HepG2 (cell line): Measurements from ENCODE around the gene CAMK2D. TPM values are rescaled to one million over a fixed set of nuclear protein-coding genes. Genes with fewer than 3 reads are reported as not detected.

Source experiments
- ARID2 ChIP-seq: sonication (generic); formaldehyde crosslinking; IDR thresholded peaks from 2 replicates; pipeline ENCODE4 v1.8.1; 2022; ENCODE audit warnings: mild to moderate bottlenecking, missing genetic modification reagents, borderline replicate concordance
- ATM ChIP-seq: fragments of 450-650 bp; IDR thresholded peaks from 2 replicates; pipeline ENCODE4 v1.7.1; 2017; ENCODE audit warnings: mild to moderate bottlenecking, borderline replicate concordance
- MAFG ChIP-seq: sonication (generic); formaldehyde crosslinking; IDR thresholded peaks from 2 replicates; pipeline ENCODE4 v1.5.1; 2020; ENCODE audit warnings: mild to moderate bottlenecking, missing genetic modification reagents
- NFIB ChIP-seq: sonication (generic); formaldehyde crosslinking; IDR thresholded peaks from 2 replicates; pipeline ENCODE4 v1.9.0; 2021; ENCODE audit warnings: missing genetic modification reagents, mild to moderate bottlenecking, borderline replicate concordance
- NFYB ChIP-seq: sonication (generic); formaldehyde crosslinking; IDR thresholded peaks from 2 replicates; pipeline ENCODE4 v1.4.0; 2020; ENCODE audit warnings: missing genetic modification reagents
- NKX3-1 ChIP-seq: sonication (generic); formaldehyde crosslinking; IDR thresholded peaks from 2 replicates; pipeline ENCODE4 v1.5.0; 2020; ENCODE audit warnings: missing genetic modification reagents
- NR2C2 ChIP-seq: sonication (generic); formaldehyde crosslinking; IDR thresholded peaks from 2 replicates; pipeline ENCODE4 v1.4.0; 2020; ENCODE audit warnings: missing genetic modification reagents, mild to moderate bottlenecking, moderate library complexity, borderline replicate concordance
- RFX3 ChIP-seq: IDR thresholded peaks from 2 replicates; pipeline ENCODE4 v1.6.1; 2016; ENCODE audit warnings: missing biosample characterization, missing genetic modification reagents
- SOX6 ChIP-seq, 2 experiments: fragments of 450-650 bp in 1 of 2; sonication (generic) in 1 of 2; formaldehyde crosslinking in 1 of 2; IDR thresholded peaks; 2 replicates each; pipeline versions ENCODE4 v1.4.0 to v1.6.1; 2017 to 2020; ENCODE audit warnings: antibody characterized with exemption in 1 of 2, mild to moderate bottlenecking in 1 of 2, missing genetic modification reagents in 1 of 2
- SYNCRIP ChIP-seq: fragments of 200-400 bp; formaldehyde crosslinking; IDR thresholded peaks from 2 replicates; pipeline ENCODE4 v1.6.1; 2018; ENCODE audit warnings: mild to moderate bottlenecking, low read depth, low read length; ENCODE audit not compliant: insufficient read depth
- TCF7 ChIP-seq: sonication (generic); IDR thresholded peaks from 2 replicates; pipeline ENCODE4 v1.6.1; 2016; ENCODE audit warnings: antibody characterized with exemption, low read depth
- ZNF282 ChIP-seq: fragments of 450-650 bp; IDR thresholded peaks from 2 replicates; pipeline ENCODE4 v1.6.1; 2018; ENCODE audit not compliant: partially characterized antibody
- ZNF530 ChIP-seq: sonication (generic); formaldehyde crosslinking; IDR thresholded peaks from 2 replicates; pipeline ENCODE4 v1.5.0; 2020; ENCODE audit warnings: low read depth, mild to moderate bottlenecking, missing genetic modification reagents
- ZNF567 ChIP-seq: sonication (generic); formaldehyde crosslinking; IDR thresholded peaks from 2 replicates; pipeline ENCODE4 v1.8.1; 2023; ENCODE audit warnings: mild to moderate bottlenecking, missing genetic modification reagents, borderline replicate concordance
- ZNF678 ChIP-seq: sonication (generic); formaldehyde crosslinking; IDR thresholded peaks from 2 replicates; pipeline ENCODE4 v1.4.0; 2020; ENCODE audit warnings: mild to moderate bottlenecking, missing genetic modification reagents
- ZNF777 ChIP-seq: sonication (generic); formaldehyde crosslinking; IDR thresholded peaks from 2 replicates; pipeline ENCODE4 v1.4.0; 2020; ENCODE audit warnings: missing genetic modification reagents
- polyA plus RNA-seq, 8 experiments: library from polyadenylated mRNA; depleted of rRNA in 3 of 8; stranded (reverse) in 7 of 8; unstranded in 1 of 8; fragments of >200 nt; fragmentation: Illumina TruSeq in 4 of 8; extraction: Trizol in 4 of 8; gene quantifications; 2 replicates each; pipeline versions ENCODE4 v1.2.1 to v1.2.3, GENCODE V29; 2011 to 2016; ENCODE audit warnings: low read depth in 4 of 8, missing spikeins in 1 of 8, mixed read lengths in 1 of 8; ENCODE audit not compliant: insufficient read depth in 1 of 8
- total RNA-seq, 5 experiments: library from RNA; depleted of rRNA; stranded (reverse); fragments of >200 nt; fragmentation: Illumina TruSeq; extraction: Trizol; gene quantifications; 2 replicates each; pipeline ENCODE4 v1.2.3, GENCODE V29; 2016; ENCODE audit warnings: low read depth in 1 of 5
- TF ChIP-seq, protein P1 (sequence below): sonication (generic); formaldehyde crosslinking; IDR thresholded peaks from 2 replicates; pipeline ENCODE4 v1.5.0; 2020; ENCODE audit warnings: mild to moderate bottlenecking, missing genetic modification reagents, borderline replicate concordance
- TF ChIP-seq, protein P2 (sequence below): sonication (generic); formaldehyde crosslinking; IDR thresholded peaks from 2 replicates; pipeline ENCODE4 v1.4.0; 2020; ENCODE audit warnings: missing genetic modification reagents
- TF ChIP-seq, protein P3 (sequence below): sonication (generic); formaldehyde crosslinking; IDR thresholded peaks from 2 replicates; pipeline ENCODE4 v1.5.0; 2020; ENCODE audit warnings: missing genetic modification reagents

Gene CAMK2D
- total and polyA plus RNA-seq, 2 of the 13 experiments (the other 11 are each of a cell fraction or from before 2014, with no cell fraction given) = 18.0 to 65.4 TPM

DNA sequence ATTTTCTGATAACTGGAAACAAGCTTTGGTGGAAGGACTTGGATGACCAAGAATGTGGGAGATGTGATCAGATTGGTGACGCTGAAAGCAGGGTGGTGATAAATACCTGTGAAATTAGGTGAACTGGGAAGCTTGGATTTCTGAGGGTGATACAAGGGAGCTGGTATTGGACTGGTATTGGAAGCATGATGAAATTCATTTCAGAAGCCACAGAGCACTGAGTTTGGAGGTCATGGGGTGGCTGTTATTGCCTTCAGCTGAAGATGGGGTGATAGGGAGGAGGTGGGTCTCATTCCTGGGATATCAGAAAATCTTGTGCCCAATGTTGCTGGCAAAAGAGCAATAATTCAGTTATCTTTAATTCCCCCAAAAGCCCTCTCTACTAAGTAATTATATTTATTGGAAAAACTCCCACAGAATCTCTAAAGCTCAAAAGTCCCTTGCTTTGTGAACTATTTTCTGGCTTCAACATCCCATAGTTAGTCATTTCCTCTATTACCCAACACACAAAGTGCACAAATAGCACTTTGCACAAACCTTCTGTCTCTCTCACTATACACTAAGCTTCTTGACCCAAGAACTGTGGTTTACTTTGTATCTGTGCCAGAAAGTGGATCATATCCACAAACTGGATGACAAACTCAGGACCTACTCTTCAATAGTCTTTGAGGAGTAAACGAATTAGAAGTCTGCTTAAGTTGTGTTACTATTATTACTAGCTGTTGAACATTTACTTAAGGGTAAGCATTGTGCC is 23.1 kb upstream of the CAMK2D start (continued):
- TF ChIP-seq, protein P1, sequence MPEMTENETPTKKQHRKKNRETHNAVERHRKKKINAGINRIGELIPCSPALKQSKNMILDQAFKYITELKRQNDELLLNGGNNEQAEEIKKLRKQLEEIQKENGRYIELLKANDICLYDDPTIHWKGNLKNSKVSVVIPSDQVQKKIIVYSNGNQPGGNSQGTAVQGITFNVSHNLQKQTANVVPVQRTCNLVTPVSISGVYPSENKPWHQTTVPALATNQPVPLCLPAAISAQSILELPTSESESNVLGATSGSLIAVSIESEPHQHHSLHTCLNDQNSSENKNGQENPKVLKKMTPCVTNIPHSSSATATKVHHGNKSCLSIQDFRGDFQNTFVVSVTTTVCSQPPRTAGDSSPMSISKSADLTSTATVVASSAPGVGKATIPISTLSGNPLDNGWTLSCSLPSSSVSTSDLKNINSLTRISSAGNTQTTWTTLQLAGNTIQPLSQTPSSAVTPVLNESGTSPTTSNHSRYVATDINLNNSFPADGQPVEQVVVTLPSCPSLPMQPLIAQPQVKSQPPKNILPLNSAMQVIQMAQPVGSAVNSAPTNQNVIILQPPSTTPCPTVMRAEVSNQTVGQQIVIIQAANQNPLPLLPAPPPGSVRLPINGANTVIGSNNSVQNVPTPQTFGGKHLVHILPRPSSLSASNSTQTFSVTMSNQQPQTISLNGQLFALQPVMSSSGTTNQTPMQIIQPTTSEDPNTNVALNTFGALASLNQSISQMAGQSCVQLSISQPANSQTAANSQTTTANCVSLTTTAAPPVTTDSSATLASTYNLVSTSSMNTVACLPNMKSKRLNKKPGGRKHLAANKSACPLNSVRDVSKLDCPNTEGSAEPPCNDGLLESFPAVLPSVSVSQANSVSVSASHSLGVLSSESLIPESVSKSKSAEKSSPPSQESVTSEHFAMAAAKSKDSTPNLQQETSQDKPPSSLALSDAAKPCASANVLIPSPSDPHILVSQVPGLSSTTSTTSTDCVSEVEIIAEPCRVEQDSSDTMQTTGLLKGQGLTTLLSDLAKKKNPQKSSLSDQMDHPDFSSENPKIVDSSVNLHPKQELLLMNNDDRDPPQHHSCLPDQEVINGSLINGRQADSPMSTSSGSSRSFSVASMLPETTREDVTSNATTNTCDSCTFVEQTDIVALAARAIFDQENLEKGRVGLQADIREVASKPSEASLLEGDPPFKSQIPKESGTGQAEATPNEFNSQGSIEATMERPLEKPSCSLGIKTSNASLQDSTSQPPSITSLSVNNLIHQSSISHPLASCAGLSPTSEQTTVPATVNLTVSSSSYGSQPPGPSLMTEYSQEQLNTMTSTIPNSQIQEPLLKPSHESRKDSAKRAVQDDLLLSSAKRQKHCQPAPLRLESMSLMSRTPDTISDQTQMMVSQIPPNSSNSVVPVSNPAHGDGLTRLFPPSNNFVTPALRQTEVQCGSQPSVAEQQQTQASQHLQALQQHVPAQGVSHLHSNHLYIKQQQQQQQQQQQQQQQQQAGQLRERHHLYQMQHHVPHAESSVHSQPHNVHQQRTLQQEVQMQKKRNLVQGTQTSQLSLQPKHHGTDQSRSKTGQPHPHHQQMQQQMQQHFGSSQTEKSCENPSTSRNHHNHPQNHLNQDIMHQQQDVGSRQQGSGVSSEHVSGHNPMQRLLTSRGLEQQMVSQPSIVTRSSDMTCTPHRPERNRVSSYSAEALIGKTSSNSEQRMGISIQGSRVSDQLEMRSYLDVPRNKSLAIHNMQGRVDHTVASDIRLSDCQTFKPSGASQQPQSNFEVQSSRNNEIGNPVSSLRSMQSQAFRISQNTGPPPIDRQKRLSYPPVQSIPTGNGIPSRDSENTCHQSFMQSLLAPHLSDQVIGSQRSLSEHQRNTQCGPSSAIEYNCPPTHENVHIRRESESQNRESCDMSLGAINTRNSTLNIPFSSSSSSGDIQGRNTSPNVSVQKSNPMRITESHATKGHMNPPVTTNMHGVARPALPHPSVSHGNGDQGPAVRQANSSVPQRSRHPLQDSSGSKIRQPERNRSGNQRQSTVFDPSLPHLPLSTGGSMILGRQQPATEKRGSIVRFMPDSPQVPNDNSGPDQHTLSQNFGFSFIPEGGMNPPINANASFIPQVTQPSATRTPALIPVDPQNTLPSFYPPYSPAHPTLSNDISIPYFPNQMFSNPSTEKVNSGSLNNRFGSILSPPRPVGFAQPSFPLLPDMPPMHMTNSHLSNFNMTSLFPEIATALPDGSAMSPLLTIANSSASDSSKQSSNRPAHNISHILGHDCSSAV (CRISPR knock-in tag) = no peak
- no peak for TF ChIP-seq ZNF530 (CRISPR knock-in tag)
- no peak for TF ChIP-seq NFIB (CRISPR knock-in tag)
- TF ChIP-seq NKX3-1 (CRISPR knock-in tag) = no peak
- no peak for TF ChIP-seq SYNCRIP
- TF ChIP-seq NR2C2 (CRISPR knock-in tag) = peak; percentile 19; the same call in 1 of the 2 replicates
- TF ChIP-seq ATM = no peak
- no peak for TF ChIP-seq RFX3
- TF ChIP-seq, protein P2, sequence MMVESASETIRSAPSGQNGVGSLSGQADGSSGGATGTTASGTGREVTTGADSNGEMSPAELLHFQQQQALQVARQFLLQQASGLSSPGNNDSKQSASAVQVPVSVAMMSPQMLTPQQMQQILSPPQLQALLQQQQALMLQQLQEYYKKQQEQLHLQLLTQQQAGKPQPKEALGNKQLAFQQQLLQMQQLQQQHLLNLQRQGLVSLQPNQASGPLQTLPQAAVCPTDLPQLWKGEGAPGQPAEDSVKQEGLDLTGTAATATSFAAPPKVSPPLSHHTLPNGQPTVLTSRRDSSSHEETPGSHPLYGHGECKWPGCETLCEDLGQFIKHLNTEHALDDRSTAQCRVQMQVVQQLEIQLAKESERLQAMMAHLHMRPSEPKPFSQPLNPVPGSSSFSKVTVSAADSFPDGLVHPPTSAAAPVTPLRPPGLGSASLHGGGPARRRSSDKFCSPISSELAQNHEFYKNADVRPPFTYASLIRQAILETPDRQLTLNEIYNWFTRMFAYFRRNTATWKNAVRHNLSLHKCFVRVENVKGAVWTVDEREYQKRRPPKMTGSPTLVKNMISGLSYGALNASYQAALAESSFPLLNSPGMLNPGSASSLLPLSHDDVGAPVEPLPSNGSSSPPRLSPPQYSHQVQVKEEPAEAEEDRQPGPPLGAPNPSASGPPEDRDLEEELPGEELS (CRISPR knock-in tag) = peak; percentile 50; the same call in 1 of the 2 replicates
- no peak for TF ChIP-seq NFYB (CRISPR knock-in tag)
- no peak for TF ChIP-seq ARID2 (CRISPR knock-in tag)
- TF ChIP-seq MAFG (CRISPR knock-in tag) = no peak
- no peak for TF ChIP-seq ZNF678 (CRISPR knock-in tag)
- peak; percentile 30; the same call in 1 of the 2 replicates for TF ChIP-seq TCF7
- TF ChIP-seq ZNF567 (CRISPR knock-in tag) = no peak
- no peak for TF ChIP-seq ZNF777 (CRISPR knock-in tag)
- no peak for TF ChIP-seq SOX6 (IDR thresholded peaks at IDR 0.05)
- peak; percentile 69 for TF ChIP-seq SOX6 (CRISPR knock-in tag; IDR thresholded peaks at IDR 0.05)
- no peak for TF ChIP-seq ZNF282
- TF ChIP-seq, protein P3, sequence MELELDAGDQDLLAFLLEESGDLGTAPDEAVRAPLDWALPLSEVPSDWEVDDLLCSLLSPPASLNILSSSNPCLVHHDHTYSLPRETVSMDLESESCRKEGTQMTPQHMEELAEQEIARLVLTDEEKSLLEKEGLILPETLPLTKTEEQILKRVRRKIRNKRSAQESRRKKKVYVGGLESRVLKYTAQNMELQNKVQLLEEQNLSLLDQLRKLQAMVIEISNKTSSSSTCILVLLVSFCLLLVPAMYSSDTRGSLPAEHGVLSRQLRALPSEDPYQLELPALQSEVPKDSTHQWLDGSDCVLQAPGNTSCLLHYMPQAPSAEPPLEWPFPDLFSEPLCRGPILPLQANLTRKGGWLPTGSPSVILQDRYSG = no peak
